Kidney (tissue), 14 donors: ENCODE measurements around the gene MTA3. TPM values are rescaled to one million over a fixed set of nuclear protein-coding genes. Genes with fewer than 3 reads are reported as not detected.

Experiments used
- DNase-seq, 5 donors: peaks; one replicate each; pipeline ENCODE4 v3.0.0-alpha.2; 2013 to 2020
- FAIRE-seq: peaks from 2 replicates; lab custom pipeline; 2012; peaks lifted over from hg19 to GRCh38; lab: Jason Lieb, UNC
- H3K27ac ChIP-seq, 2 donors: one replicate each; pipeline ENCODE4 v1.7.0; 2013; ENCODE audit warnings: low read depth in 2 of 2, low read length in 2 of 2, inconsistent platforms in 1 of 2
- H3K27me3 ChIP-seq: one replicate; pipeline ENCODE4 v1.7.1; 2013; ENCODE audit warnings: low read length, inconsistent platforms; ENCODE audit not compliant: control insufficient read depth, insufficient read depth
- H3K36me3 ChIP-seq, 3 donors: one replicate each; pipeline versions ENCODE4 v1.7.0 to v1.7.1; 2013; ENCODE audit warnings: low read length in 3 of 3, control low read depth in 1 of 3, inconsistent platforms in 1 of 3; ENCODE audit not compliant: insufficient read depth in 3 of 3, control insufficient read depth in 2 of 3
- H3K4me1 ChIP-seq, 3 donors: one replicate each; pipeline versions ENCODE4 v1.7.0 to v1.7.1; 2013; ENCODE audit warnings: low read length in 3 of 3, inconsistent platforms in 1 of 3, low read depth in 1 of 3; ENCODE audit not compliant: control insufficient read depth in 2 of 3, insufficient read depth in 2 of 3
- H3K4me3 ChIP-seq, 3 donors: one replicate each; pipeline versions ENCODE4 v1.7.0 to v1.8.1; 2013; ENCODE audit warnings: low read length in 3 of 3, control low read depth in 1 of 3, inconsistent platforms in 1 of 3
- H3K9ac ChIP-seq, 3 donors: one replicate each; pipeline versions ENCODE4 v1.7.0 to v1.7.1; 2013; ENCODE audit warnings: low read length in 3 of 3, control low read depth in 1 of 3, inconsistent platforms in 1 of 3
- H3K9me3 ChIP-seq, 3 donors: one replicate each; pipeline versions ENCODE4 v1.7.0 to v1.7.1; 2013; ENCODE audit warnings: low read length in 3 of 3, control low read depth in 1 of 3, inconsistent platforms in 1 of 3; ENCODE audit not compliant: control insufficient read depth in 2 of 3, insufficient read depth in 1 of 3
- intact Hi-C: fragments of 100-400 bp; cut with DNase I; formaldehyde crosslinking; loops from one replicate; pipeline ENCODE4 v1.11.1; 2022
- polyA plus RNA-seq: library from polyadenylated mRNA; stranded (reverse); fragments of 350-450 nt; fragmentation: Illumina TruSeq; extraction: RNeasy Lipid Tissue Mini Kit (QIAGEN cat#74804); gene quantifications from one replicate; pipeline ENCODE4 v1.2.3, GENCODE V29; 2014; ENCODE audit warnings: low read depth, low replicate concordance; ENCODE audit not compliant: insufficient read depth
- total RNA-seq: library from RNA; stranded (reverse); fragmentation: NEBNext Ultra II Directional; extraction: Animal tissue kit (Norgen Biotek cat#: 25700); gene quantifications from one replicate; pipeline ENCODE4 v1.2.1, GENCODE V29; 2021
- TF ChIP-seq, protein P1 (sequence below): IDR thresholded peaks from 3 replicates; pipeline ENCODE4 v1.5.1; 2012; ENCODE audit warnings: mild to moderate bottlenecking, moderate library complexity, borderline replicate concordance; ENCODE audit not compliant: insufficient read depth; ENCODE audit errors: extremely low read depth
- donor health status: control.
- donor health status: control.
- donor health status: control.
- donor health status: control.
- donor health status: control.
- donor health status: DM: yes; HTN: yes; CAD: no.
- donor health status: Normal renal cell carcinoma (clear cell type).

MTA3 gene
- total and polyA plus RNA-seq, 2 donors from 2014 or later, result 27.7 to 35.2 TPM

DNA sequence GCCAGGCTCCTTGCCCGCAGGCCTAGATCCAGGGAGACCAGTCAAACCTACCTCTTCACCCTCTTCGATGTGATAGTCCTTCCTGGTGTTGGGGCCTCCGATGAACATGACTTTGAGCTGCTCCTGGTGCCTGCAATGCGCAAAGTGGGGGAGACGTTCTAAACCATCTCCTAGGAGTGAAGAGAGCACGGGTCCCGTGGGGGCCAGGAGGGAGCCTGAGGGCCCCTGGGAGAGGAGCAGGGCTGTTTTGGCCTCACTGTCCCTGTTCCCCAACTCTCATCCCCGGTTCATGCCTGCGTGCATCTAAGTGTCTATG is 220.0 kb downstream of the MTA3 start:
- H3K4me3 ChIP-seq, result no peak overlapping the region
- DNase-seq, result no peak
- no peak overlapping the region for H3K9ac ChIP-seq
- H3K27ac ChIP-seq, result peak overlapping the region in 1 of 2 donors; percentile 32
- no peaks in the 10 kb centered on the region for H3K27me3 ChIP-seq
- H3K4me1 ChIP-seq, result peaks cover 0 to 31% (median 19%) of the 10 kb centered on the region in 3 donors
- H3K9me3 ChIP-seq, result no peaks in the 10 kb centered on the region
- FAIRE-seq, result no peak
- H3K36me3 ChIP-seq, result no peaks in the 10 kb centered on the region
- intact Hi-C loops, result no loop called here
- TF ChIP-seq, protein P1, sequence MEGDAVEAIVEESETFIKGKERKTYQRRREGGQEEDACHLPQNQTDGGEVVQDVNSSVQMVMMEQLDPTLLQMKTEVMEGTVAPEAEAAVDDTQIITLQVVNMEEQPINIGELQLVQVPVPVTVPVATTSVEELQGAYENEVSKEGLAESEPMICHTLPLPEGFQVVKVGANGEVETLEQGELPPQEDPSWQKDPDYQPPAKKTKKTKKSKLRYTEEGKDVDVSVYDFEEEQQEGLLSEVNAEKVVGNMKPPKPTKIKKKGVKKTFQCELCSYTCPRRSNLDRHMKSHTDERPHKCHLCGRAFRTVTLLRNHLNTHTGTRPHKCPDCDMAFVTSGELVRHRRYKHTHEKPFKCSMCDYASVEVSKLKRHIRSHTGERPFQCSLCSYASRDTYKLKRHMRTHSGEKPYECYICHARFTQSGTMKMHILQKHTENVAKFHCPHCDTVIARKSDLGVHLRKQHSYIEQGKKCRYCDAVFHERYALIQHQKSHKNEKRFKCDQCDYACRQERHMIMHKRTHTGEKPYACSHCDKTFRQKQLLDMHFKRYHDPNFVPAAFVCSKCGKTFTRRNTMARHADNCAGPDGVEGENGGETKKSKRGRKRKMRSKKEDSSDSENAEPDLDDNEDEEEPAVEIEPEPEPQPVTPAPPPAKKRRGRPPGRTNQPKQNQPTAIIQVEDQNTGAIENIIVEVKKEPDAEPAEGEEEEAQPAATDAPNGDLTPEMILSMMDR, result no peak

DNA sequence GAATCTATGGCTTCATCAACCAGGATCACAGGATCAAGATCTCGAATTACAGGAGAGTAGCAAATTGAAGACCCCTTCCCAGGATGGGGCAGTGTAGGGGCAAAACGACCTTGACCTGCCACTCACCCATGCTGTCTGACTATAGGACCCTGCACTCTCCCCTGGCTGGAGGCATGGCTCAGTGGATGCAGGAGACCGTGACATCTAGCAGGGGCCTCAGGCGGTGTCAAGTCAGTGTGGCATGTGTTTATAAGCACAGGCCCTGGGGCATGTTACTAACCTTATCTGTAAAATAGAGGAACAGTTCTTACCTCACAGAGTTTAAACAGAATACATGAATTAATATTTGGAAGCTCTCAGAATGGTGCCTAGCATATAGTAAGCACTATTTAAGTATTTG is 220.4 kb downstream of the MTA3 start:
- TF ChIP-seq, protein P1, result no peak
- H3K36me3 ChIP-seq, result no peaks in the 10 kb centered on the region
- intact Hi-C loops, result no loop called here
- H3K27me3 ChIP-seq, result no peaks in the 10 kb centered on the region
- peak overlapping the region in 1 of 2 donors; percentile 32 for H3K27ac ChIP-seq
- H3K4me1 ChIP-seq, result peaks cover 1 to 31% (median 15%) of the 10 kb centered on the region in 3 donors
- no peak for DNase-seq
- H3K4me3 ChIP-seq, result no peak overlapping the region
- no peaks in the 10 kb centered on the region for H3K9me3 ChIP-seq
- FAIRE-seq, result no peak
- H3K9ac ChIP-seq, result no peak overlapping the region

DNA sequence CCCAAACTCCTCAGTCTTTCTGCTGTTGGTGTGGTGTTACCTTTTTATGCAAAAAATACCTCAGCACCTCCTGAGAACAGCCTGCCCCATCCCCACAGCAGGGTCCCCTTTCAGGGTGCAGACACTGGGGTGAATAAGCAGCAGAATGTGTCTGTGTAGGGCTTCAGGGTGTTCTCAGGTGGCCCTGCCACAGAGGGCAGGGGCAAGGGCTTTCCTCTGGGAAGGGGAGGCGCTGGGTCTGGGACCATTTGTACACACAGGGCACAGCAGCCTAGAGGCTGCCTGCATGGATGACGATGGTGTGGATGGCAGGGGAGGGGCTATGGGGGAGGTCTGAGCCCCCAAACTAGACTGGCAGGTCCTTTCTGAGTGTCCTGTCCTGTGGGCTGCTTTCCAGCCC is 221.3 kb downstream of the MTA3 start:
- no peak overlapping the region for H3K4me3 ChIP-seq
- TF ChIP-seq, protein P1, result no peak
- H3K27me3 ChIP-seq, result no peaks in the 10 kb centered on the region
- FAIRE-seq (no peak), DNase-seq (no peak)
- intact Hi-C loops, result no loop called here
- H3K9ac ChIP-seq, result no peak overlapping the region
- H3K4me1 ChIP-seq, result peaks cover 3 to 27% (median 12%) of the 10 kb centered on the region in 3 donors
- no peaks in the 10 kb centered on the region for H3K9me3 ChIP-seq
- no peak overlapping the region for H3K27ac ChIP-seq
- no peaks in the 10 kb centered on the region for H3K36me3 ChIP-seq

DNA sequence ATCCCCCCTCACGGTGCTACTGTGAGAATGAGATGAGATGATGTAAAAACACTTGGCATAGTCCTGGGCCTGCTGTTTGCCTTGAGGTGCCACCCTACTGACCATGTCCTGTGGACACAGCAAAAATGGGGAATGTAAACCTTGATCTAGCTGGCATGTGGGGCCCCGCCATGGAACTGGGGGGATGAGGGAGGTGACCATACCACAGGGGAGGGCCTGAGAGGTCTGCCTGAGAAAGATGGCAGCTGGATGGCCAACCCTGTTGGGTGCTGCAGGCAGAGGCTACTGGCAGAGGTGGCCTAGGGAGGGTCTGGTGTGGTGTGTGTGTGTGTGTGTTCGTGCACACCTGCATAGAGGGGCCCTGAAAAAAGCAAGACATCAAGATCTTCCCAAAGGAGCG is 223.2 kb downstream of the MTA3 start:
- Histone ChIP-seq H3K36me3 (peaks cover 0 to 7% (median 0%) of the 10 kb centered on the region in 3 donors), H3K27me3 (no peaks in the 10 kb centered on the region), H3K4me1 (peaks cover 3 to 21% (median 18%) of the 10 kb centered on the region in 3 donors), H3K27ac (peak overlapping the region in 1 of 2 donors; percentile 95), H3K9ac (peak overlapping the region in 2 of 3 donors; percentile 37 to 92), H3K4me3 (peak overlapping the region; percentile 66 to 86 (median 78)), H3K9me3 (no peaks in the 10 kb centered on the region)
- DNase-seq (no peak), FAIRE-seq (no peak)
- TF ChIP-seq, protein P1, result no peak
- intact Hi-C loops, result no loop called here
